KG1 (cell line): ENCODE results near the gene POLN.
"Not testable (repeated sequence)": the region's sequence is repeated elsewhere in the genome, so short reads cannot be mapped to it uniquely, and the experiment has no call there.

Experiments
- DNase-seq: peaks from one replicate; lab custom pipeline; 2025; lab: John Stamatoyannopoulos, UW

The POLN gene

DNA sequence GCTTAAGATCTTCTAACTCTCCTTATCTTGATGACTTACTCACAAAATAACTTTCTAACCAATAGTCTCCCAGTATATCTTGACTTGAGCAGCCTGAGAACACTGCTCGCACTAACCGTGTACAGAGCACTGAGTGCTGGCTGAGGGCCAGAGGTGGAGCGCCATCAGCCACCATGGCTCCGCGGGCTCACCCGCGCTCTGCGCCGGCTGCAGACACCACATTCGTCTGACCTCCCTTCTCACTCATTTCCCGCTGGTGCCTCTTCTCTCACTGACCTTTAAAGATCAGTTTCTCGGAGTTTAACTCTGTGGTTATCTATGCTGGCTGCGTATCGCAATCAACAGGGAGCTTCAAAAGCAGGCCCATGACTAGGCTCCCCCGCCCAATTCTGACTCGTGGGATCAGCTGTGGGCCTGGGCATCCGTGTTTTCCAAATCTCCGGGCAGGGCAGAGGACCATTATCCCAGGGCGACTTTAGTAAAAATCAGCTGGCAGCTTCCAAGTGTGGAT is 78.6 kb downstream of the POLN start:
- DNase-seq: no peak

DNA sequence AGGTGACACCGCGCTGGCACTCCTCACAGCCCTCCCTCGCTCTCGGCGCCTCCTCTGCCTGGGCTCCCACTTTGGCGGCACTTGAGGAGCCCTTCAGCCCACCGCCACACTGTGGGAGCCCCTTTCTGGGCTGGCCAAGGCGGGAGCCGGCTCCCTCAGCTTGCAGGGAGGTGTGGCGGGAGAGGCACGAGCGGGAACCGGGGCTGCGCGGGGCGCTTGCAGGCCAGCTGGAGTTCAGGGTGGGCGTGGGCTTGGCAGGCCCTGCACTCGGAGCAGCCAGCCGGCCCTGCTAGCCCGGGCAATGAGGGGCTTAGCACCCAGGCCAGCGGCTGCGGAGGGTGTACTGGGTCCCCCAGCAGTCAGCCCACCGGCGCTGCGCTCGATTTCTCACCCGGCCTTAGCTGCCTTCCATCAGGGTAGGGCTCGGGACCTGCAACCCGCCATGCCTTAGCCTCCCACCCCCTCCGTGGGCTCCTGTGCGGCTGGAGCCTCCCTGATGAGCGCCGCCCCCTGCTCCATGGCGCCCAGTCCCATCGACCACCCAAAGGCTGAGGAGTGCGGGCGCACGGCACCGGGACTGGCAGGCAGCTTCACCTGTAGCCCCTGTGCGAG is 80.7 kb downstream of the POLN start:
- not testable (repeated sequence) for DNase-seq

DNA sequence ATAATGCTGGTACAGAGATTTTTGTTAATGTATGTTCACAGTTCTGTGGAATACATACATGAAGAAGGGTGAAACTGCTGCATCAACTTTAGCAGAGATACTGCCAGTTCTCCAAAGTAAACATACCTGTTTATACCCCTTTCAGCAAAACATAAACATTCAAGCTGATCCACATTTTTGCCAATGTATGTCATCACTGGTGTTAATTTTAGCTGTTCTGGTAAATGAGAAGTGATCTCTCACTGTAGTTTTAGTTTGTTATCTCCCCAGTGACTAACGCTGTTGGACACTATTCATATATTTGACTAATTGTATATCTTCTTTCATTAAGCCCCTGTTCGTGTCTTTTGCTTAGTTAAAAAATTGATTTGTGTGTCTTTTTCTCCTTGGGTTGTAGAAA is 82.0 kb downstream of the POLN start:
- DNase-seq: no peak

DNA sequence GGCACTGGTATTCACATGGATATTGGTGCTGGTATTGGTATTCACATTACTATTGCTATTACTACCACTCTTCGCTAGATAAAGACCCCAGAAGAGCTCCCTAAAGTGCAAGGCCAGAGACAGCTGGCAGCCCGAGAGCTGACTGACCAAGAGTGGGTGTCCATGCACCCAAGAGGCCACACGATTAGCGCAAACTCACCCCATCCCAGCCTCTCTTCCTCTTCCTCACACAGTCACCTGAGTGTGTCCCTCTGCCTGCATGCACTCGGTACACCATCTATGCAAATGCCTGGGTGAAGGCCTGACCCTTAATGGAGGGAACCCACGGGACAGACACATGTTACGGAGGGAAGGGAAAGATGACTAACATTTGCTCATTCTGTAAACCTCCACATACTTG is 86.7 kb downstream of the POLN start:
- no peak for DNase-seq

DNA sequence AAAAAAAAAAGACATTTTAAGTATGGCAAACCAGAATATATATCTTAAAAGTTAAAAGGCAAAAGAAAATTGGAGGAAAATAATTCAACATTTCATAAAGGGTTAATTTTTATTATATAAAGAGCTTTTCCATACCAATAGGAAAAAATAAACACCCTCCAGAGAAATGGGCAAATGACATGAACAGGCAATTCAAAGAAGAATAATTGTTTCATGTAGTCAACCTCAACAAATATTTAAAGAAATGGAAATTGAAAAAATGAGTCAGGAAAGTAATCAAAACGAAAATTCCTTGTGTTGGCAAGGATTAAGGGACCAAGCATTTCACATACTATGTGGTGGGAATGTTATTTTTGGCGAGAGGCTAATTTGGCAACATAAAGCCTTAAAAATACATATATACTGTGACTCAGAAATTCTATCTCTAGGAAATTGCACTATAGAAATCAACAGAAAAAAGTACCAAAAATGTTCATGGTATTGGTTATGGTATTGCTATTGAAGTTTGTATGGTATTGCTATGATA is 87.6 kb downstream of the POLN start:
- no peak for DNase-seq

DNA sequence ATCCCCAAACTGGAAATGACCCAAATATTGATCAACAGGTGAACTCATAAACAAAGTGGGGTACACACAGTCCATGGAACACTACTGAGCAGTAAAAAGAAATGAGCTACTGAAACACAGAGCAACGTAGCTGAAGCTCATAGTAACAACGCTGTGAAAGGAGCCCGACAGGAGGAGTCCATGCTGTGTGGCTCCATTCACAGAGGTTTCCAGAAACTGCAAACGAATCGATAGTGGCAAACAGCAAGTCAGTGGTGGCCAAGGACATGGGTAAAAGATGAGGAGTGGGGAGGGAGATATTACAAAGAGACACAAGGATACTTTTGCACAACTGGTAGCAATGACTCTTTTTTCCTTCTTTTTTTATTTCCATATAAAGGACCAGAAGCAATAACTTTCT is 90.4 kb downstream of the POLN start:
- DNase-seq: no peak

DNA sequence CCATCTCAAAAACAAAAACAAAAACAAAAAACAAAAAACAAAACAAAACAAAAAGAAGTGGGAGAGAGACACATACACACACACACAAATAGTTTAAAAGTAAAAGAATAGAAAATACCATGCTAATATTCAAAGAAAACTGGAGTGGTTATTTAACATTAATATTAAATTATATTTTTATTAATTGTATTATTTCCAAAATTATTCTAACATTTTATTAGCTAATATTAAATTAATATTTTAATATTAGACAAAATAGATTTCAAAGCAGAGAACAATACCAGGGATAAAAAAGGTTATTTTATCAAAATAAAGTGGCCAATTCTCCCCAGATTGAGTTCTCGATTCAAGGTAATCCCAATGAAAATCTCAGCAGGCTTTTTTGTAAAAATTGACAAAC is 91.8 kb downstream of the POLN start:
- no peak for DNase-seq

DNA sequence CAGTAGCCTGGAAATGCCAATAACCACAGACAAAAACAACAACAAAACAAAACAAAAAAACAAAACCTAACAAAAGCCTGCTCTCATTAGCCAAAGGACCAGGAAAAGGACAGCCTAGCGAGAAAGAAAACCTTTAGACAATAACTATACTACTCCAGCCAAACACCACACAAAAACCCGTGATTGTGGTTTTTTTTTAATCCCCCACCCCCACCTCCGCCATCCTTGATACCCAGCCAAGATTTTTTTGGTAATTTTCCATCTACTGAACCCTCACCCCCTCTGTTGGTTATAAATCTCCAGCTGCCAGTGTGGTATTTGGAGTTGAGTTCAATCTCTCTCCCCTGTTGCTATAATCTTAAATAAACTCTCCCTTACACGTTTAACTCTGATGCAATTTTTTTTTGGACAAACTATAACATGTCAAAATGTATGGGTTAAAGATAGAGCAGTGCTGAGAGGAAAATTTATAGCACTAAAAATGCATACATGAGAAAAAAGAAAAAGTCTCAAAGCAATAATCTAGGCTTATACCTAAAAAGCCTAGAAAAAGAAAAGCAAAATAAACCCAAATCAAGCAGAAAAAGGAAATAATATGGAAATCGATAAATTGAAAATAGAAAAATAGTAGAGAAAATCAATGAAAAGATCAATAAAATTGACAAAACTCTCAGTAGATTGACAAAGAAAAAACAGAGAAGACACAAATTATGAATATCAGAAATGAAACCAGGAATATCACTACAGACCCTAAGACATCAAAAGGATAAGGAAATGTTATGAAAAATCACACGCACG is 99.1 kb downstream of the POLN start:
- no peak for DNase-seq

DNA sequence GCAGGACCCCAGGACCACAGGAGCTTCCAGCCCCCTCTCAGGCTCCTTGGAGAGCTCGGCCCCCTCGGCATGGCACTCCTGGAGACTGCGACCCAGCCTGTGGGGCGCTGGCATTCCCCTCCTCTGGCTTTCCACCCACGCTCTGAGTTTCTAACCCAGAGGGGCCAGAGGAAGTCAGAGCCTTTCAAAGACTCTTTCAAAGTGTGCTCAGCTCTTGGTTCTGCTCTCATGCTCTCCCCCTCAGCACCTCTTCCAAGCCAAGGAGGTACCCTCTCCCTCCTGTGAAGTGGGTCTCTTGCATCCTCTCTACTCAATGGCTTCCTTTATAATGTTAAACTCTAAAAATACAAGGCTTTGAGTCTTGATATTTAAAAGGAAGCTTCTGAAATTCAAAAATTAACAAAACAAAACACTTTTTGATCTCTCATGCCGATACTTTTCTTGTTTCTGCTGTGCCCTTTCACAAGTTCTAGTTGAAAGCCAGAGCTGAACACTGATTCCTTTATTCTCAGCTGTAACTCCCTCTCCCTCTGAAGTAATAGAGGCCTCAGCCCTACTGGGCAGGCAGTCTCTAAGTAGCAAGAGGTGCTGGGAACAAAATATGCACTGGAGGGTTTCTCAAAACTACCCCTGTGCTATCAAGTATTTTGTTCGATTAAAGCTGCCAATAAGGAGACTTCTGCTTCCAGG is 100.0 kb downstream of the POLN start:
- DNase-seq: no peak

DNA sequence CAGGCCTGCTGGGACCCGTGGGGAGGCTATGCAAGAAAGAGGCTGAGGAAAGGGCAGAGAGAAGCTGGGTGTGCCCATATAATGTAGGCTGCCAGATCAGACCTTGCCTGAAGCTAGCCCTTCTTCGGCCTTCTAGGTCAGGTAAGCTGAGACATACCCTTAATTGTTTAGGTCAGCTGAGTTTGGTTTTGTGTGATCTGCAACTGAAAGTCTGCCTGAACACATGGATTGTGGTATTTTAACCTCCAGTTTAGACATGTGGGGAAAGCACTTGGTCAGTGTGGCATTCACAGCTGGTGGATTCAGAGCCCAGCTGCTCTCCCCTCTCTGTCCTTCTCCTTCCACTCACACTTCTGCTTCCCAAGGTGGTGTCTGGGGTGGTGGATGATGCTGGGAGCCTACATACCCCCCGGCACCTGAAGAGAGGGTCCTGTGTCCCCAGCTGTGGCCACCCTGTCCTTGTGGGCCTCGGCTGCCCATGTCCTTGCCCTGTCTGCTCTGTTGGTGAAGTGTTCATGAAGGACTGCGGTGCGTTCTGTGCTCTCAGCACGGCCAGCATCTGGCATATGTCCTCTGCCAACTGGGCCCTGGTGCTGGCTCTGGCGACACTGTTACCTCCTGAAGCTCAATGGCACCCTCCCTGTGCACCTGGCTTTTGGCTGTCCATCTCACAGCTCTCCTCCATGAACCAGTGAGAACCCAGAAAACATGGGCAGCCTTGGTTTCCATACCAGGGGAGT is 100.7 kb downstream of the POLN start:
- DNase-seq: no peak

DNA sequence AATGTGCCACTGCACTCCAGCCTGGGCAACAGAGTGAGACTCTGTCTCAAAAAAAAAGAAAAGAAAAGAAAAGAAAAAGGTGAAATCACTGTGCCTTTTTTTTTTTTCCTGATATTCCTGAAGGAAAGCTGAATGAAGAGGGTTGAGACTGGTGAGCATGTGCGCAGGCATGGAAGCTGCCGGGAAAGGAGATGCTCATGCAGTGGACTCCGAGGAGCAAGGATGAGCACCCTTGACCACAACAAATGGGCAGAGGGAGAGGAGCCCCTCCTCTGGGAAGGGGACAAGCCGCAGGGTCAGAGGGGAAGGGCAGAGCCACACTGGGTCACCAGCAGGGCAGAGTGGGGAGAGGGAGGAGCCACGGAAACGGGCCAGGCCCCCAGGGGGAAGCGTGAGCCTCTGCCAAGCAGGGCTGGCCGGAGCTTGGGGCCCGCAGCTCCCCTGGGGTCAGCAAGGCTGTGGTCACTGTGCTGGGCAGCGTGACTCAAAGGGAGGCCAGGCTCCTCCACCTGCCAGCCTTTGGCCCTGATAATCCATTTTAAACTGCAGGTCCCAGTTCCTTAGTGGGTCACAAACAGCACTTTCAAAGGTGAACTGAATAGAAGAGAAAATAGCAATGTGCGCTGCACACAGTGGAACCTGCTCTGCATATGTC is 102.9 kb downstream of the POLN start:
- no peak for DNase-seq

DNA sequence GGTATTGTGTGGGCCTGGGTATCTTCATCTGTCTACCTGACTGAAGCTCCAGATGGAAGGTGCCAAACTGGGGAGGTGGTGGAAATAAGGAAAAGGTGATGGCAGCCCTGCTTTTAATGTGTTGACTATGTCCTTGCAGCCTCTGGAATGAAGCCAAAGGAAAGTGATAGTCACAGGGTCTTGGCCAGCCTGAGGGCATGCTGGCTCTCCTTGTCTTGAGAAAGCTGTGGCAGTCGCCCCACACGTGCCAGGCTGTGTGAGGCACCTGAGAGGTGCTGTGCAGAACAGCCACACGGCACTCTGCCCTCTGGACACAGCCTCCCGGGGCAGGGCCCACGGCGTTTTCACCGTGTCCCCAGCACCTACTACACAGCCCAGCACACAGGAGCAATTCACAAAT is 105.2 kb downstream of the POLN start:
- DNase-seq: no peak

DNA sequence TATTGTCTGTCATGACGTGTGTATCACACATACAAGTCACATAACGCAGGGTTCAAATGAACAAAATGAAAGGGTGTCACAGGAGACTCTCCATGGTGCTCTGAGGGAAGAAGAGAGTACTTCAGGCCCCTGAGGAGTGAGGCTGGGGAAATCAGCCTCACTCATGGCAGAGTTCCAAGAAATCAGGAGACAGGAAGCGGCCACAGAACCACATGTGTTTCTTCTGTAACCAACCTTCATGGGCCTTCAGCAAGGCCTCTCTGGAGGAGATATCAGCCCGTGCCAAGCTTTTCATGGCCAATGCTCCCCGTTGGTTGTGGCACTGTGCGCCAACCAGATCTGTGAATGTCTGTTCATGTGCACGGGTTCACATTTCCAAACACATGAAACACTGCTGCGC is 106.8 kb downstream of the POLN start:
- peak; percentile 6 for DNase-seq

DNA sequence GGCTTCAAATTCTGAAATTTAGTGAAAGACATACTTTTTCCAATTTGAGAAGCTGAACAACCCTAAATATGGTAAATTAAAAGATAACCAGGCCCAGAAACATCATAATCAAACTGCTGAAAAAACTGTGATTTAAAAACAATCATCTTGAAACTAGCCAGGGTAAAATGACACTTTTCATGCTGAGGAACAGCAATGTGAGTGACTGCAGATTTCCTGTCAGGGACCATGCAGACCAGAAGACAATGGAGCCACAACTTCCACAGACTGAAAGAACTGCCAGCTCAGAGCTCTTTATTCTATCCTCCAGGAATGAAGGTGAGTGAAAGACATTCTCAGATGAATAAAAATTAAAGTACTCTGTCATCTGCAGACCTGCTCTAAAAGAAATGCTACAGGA is 109.5 kb downstream of the POLN start:
- no peak for DNase-seq

DNA sequence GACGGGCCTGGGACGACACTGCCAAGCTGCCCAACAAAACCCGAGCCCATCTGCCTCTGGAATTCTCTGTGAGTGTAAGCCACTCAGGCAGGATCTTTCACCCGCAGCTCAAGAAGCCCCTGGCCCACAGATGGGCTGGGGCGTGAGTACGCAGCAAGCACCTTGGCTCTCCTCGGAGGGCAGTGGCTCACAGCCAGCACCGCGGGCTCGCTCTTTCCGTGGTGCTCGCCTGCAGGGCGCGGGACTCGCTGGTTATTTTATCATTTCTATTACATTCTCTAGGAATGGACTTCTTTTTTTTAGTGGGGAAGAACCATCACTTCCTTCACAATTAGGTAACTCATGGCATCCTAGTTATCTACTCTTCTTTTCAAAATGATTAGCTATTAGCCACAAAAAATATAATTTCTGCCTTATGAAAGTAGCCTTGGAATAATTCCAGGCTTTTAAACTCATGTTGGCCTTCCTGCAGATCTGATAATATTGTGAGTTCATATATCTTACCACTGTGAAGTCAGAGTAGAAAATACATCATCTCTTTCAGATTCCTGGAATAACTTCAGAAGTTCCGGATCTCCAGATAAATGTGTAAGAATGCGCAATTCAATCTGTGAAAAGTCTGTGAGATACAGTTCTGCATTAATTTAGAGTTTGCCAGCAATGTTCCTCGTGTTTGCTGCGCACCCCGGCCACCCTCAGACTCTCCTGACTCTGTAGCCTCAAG is 114.2 kb downstream of the POLN start:
- DNase-seq: no peak

DNA sequence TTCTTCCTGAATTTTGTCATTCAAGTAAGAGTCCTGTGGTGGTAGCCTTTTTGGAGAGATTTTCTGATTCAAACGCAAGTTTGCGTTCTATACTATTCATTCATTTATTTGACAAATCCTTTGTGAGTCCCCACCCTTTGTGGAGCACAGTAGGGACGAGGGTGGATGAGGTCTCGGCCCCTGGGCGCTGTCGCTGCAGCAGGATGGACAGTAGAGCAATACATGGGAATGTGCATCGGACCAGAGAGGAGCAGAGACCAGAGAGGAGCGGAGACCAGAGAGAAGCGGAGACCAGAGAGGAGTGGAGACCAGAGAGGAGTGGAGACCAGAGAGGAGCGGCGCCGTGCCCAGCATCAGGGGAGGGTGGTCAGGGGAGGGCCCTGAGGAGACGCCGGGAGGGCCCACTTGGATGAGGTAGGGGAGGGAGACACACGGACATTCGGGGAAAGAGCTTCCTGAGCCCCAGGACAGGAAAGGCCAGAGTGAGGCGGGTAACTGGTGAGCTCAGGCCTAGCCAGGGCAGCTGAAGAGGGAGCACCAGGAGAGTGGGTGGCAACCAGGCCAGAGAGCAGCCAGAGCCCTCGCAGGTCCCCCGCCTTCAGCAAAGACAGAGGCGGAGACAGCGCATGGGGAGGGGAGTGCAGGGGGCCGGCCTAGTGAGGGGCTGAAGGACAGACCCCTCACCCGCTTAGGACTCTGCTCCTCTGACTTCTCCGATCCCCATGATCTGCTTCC is 115.4 kb downstream of the POLN start:
- no peak for DNase-seq

DNA sequence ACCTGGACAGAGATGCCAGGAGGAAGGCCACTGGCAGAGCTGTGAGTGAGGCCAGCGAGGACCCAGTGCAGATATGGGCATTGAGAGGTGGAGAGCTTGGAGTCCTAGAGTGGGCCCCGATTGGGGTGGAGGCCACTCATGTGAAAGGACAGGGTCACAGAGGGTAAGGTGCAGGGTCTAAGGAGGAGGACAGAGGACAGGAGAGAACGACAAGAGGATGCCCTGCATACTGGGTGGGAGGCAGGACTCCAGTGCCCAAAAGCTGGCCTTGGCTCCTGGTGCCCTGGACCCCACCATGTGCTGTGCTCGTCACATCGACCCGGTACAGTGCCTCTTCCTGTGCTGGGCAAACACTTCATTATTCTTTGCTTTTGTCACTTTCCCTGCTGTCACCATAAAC is 116.1 kb downstream of the POLN start:
- DNase-seq: no peak

DNA sequence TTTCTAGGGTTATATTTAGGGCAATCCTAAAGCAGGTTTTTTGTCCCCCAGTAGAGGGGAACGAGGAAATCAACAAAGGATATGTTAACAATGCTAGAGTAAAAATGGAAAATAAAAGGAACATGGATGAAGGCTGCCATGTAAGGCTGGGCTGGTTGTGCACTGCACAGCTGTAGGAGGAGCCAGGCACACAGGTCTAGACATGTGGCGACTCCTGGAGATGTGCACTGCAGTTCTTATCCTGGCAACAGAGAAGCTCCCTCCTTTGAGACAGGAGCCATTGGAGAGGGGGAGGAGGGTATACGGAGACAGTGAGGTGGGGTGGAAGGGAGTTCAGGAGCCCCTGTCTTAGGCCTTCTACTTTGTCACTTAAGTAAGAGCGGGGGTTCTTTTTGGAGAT is 116.9 kb downstream of the POLN start:
- no peak for DNase-seq

DNA sequence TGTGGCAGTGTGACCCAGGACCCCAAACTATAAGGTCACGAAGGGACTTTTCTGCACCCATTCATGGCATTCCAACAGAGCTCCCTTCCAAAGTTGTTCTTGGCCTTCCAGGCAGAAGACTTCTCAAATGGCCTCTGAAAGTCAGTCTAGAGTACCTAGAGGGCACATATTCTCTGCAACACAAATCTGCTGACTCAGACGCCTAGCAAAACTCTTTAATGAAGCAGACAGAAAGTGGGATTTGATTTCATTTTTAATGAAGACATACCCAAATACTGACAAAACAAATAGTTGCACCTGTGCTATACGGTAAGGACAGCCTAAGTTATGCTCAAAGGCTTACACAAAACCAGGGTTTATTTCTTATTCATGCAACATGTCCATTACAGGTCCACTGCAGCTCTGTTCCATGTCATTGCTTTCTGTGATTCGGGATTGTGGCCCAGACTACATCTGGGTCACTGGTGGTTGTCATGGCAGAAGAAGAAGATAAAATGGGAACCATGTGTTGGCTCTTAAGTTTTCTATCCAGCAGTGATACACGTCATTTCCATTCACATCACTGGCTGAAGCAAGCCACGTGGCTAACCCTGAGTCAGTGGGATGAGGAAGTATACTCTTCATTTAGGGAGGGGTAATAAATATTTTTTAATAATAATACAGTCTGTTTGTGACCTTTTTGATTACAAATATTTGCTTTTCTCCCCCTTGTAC is 125.1 kb downstream of the POLN start:
- no peak for DNase-seq

DNA sequence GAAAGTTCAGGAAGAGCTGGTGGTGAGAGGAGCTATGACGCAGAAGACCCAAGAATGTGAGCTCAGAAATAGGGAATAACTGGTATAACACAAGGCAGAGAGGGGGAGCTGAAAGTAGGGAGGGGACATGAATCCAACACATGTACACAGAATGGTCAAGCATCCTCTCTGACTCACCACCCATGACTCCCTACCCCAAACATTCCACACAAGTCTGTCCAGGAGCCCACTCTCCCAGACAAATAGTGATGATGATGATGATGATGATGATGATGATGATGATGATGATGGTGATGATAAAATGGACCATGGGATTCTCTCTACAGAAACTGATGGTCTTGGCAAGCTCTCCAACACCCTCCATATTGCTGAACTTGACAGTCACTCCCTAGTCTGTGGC is 136.4 kb downstream of the POLN start:
- DNase-seq: no peak
